ENCODE results near the gene CORO1A. TPM values are rescaled to one million over a fixed set of nuclear protein-coding genes. Genes with fewer than 3 reads are reported as not detected.
"Not testable (repeated sequence)": the region's sequence is repeated elsewhere in the genome, so short reads cannot be mapped to it uniquely, and the experiment has no call there.

The CORO1A gene
- total RNA-seq, 1 donor from 2014 or later, result 4.0 TPM

GRCh38 chr16:30197001-30197400 is 13.6 kb downstream of the CORO1A start:
- not testable (repeated sequence) for H3K4me1 ChIP-seq (ENCODE audit: insufficient read depth, low read length); H3K27ac Mint-ChIP-seq (ENCODE audit: unreplicated experiment); H3K4me3 ChIP-seq (ENCODE audit: insufficient read depth, low read depth, low read length); H3K4me3 Mint-ChIP-seq (ENCODE audit: unreplicated experiment); H3K79me2 ChIP-seq (ENCODE audit: insufficient read depth, low read length); H3K27me3 ChIP-seq (ENCODE audit: insufficient read depth, low read length); FAIRE-seq; H3K36me3 ChIP-seq (ENCODE audit: insufficient read depth, low read length); H3K9me3 Mint-ChIP-seq (ENCODE audit: unreplicated experiment); H3K27ac ChIP-seq (ENCODE audit: low read depth, low read length); H3K4me1 Mint-ChIP-seq (ENCODE audit: low read depth, unreplicated experiment); H3K9ac ChIP-seq (ENCODE audit: low read length); DNase-seq (ENCODE audit: low read depth); H4K20me1 ChIP-seq (ENCODE audit: insufficient read depth, low read length); H3K4me2 ChIP-seq (ENCODE audit: low read length); H3K9me3 ChIP-seq (ENCODE audit: insufficient read depth, low read depth, low read length); H2AFZ ChIP-seq (ENCODE audit: low read depth, low read length); H3K36me3 Mint-ChIP-seq (ENCODE audit: low read depth, unreplicated experiment); H3K27me3 Mint-ChIP-seq (ENCODE audit: low read depth, unreplicated experiment)

DNA sequence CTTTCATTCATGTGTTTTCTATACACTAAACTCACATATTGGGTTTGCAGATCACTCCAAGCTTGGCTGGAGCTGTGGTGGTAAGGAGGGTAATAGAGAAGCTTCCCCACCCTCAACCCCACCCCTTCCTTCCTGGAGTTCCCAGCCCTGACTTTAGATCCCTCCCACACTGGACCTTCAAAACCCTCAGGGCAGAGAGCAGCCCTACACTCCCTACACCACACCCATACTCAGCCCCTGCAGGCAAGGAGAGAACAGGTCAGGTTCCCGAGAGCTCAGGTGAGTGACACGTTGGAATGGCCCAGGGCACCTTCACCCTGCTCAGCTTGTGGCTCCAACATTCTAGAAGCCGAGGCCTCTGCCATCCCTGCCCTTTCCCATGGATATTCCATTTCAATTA is 15.6 kb downstream of the CORO1A start, which contains the start of gene SULT1A3:
TSS of gene SULT1A3 (plus strand) at position 207 of the 400 bp plus-strand sequence. CDS start 1,474 bp downstream, outside the sequence.
- not testable (repeated sequence) for DNase-seq (ENCODE audit: low read depth); H3K4me1 ChIP-seq (ENCODE audit: insufficient read depth, low read length); H3K27ac ChIP-seq (ENCODE audit: low read depth, low read length); H3K4me2 ChIP-seq (ENCODE audit: low read length); H3K4me3 Mint-ChIP-seq (ENCODE audit: unreplicated experiment); H2AFZ ChIP-seq (ENCODE audit: low read depth, low read length); H3K27me3 Mint-ChIP-seq (ENCODE audit: low read depth, unreplicated experiment); H3K27me3 ChIP-seq (ENCODE audit: insufficient read depth, low read length); H3K36me3 ChIP-seq (ENCODE audit: insufficient read depth, low read length); H3K79me2 ChIP-seq (ENCODE audit: insufficient read depth, low read length); H3K9ac ChIP-seq (ENCODE audit: low read length); H3K4me3 ChIP-seq (ENCODE audit: insufficient read depth, low read depth, low read length); H3K27ac Mint-ChIP-seq (ENCODE audit: unreplicated experiment); H3K9me3 Mint-ChIP-seq (ENCODE audit: unreplicated experiment); H3K4me1 Mint-ChIP-seq (ENCODE audit: low read depth, unreplicated experiment); H3K9me3 ChIP-seq (ENCODE audit: insufficient read depth, low read depth, low read length); H3K36me3 Mint-ChIP-seq (ENCODE audit: low read depth, unreplicated experiment); H4K20me1 ChIP-seq (ENCODE audit: insufficient read depth, low read length); FAIRE-seq

GRCh38 chr16:30199608-30200343 is 16.4 kb downstream of the CORO1A start:
- H3K4me1 ChIP-seq (ENCODE audit: insufficient read depth, low read length), result not testable (repeated sequence)

GRCh38 chr16:30205541-30206236 is 22.3 kb downstream of the CORO1A start:
- not testable (repeated sequence) for H3K4me3 Mint-ChIP-seq (ENCODE audit: unreplicated experiment); H3K79me2 ChIP-seq (ENCODE audit: insufficient read depth, low read length); H4K20me1 ChIP-seq (ENCODE audit: insufficient read depth, low read length); H3K9me3 ChIP-seq (ENCODE audit: insufficient read depth, low read depth, low read length); H3K9ac ChIP-seq (ENCODE audit: low read length); DNase-seq (ENCODE audit: low read depth); H3K4me1 ChIP-seq (ENCODE audit: insufficient read depth, low read length); H3K36me3 Mint-ChIP-seq (ENCODE audit: low read depth, unreplicated experiment); H3K27me3 ChIP-seq (ENCODE audit: insufficient read depth, low read length); H3K9me3 Mint-ChIP-seq (ENCODE audit: unreplicated experiment); H3K4me3 ChIP-seq (ENCODE audit: insufficient read depth, low read depth, low read length); H3K27ac Mint-ChIP-seq (ENCODE audit: unreplicated experiment); H3K4me1 Mint-ChIP-seq (ENCODE audit: low read depth, unreplicated experiment); H2AFZ ChIP-seq (ENCODE audit: low read depth, low read length); H3K36me3 ChIP-seq (ENCODE audit: insufficient read depth, low read length); H3K27ac ChIP-seq (ENCODE audit: low read depth, low read length); H3K27me3 Mint-ChIP-seq (ENCODE audit: low read depth, unreplicated experiment); FAIRE-seq
- H3K4me2 ChIP-seq (ENCODE audit: low read length), result peak overlapping the region; percentile 64

More at GRCh38 chr16:30199608-30200343, 16.4 kb downstream of the CORO1A start:
- not testable (repeated sequence) for H3K4me3 Mint-ChIP-seq (ENCODE audit: unreplicated experiment); H3K36me3 Mint-ChIP-seq (ENCODE audit: low read depth, unreplicated experiment); H4K20me1 ChIP-seq (ENCODE audit: insufficient read depth, low read length); H3K27ac Mint-ChIP-seq (ENCODE audit: unreplicated experiment); H3K4me2 ChIP-seq (ENCODE audit: low read length); DNase-seq (ENCODE audit: low read depth); H3K9ac ChIP-seq (ENCODE audit: low read length); H3K9me3 ChIP-seq (ENCODE audit: insufficient read depth, low read depth, low read length); H3K27ac ChIP-seq (ENCODE audit: low read depth, low read length); H3K4me1 Mint-ChIP-seq (ENCODE audit: low read depth, unreplicated experiment); FAIRE-seq; H3K9me3 Mint-ChIP-seq (ENCODE audit: unreplicated experiment); H3K27me3 ChIP-seq (ENCODE audit: insufficient read depth, low read length); H3K27me3 Mint-ChIP-seq (ENCODE audit: low read depth, unreplicated experiment); H3K36me3 ChIP-seq (ENCODE audit: insufficient read depth, low read length); H3K4me3 ChIP-seq (ENCODE audit: insufficient read depth, low read depth, low read length); H3K79me2 ChIP-seq (ENCODE audit: insufficient read depth, low read length); H2AFZ ChIP-seq (ENCODE audit: low read depth, low read length)

- H3K4me1 Mint-ChIP-seq (ENCODE audit: low read depth, unreplicated experiment); H3K36me3 Mint-ChIP-seq (ENCODE audit: low read depth, unreplicated experiment); H3K9me3 ChIP-seq (ENCODE audit: insufficient read depth, low read depth, low read length); H3K27ac ChIP-seq (ENCODE audit: low read depth, low read length); DNase-seq (ENCODE audit: low read depth); H3K27ac Mint-ChIP-seq (ENCODE audit: unreplicated experiment); H3K4me1 ChIP-seq (ENCODE audit: insufficient read depth, low read length); H3K4me2 ChIP-seq (ENCODE audit: low read length); H3K4me3 Mint-ChIP-seq (ENCODE audit: unreplicated experiment); H3K9ac ChIP-seq (ENCODE audit: low read length); H2AFZ ChIP-seq (ENCODE audit: low read depth, low read length); FAIRE-seq; H3K4me3 ChIP-seq (ENCODE audit: insufficient read depth, low read depth, low read length); H4K20me1 ChIP-seq (ENCODE audit: insufficient read depth, low read length); H3K27me3 ChIP-seq (ENCODE audit: insufficient read depth, low read length); H3K36me3 ChIP-seq (ENCODE audit: insufficient read depth, low read length); H3K9me3 Mint-ChIP-seq (ENCODE audit: unreplicated experiment); H3K27me3 Mint-ChIP-seq (ENCODE audit: low read depth, unreplicated experiment); H3K79me2 ChIP-seq (ENCODE audit: insufficient read depth, low read length): not testable (repeated sequence)
These were observed 22.9 kb downstream of the CORO1A start for GRCh38 chr16:30206252-30206651.
